ENCODE measurements around the gene PDSS2. TPM values are rescaled to one million over a fixed set of nuclear protein-coding genes. Genes with fewer than 3 reads are reported as not detected.

Gene PDSS2
- total RNA-seq, 2 donors from 2014 or later, result 6.2 to 10.9 TPM

DNA sequence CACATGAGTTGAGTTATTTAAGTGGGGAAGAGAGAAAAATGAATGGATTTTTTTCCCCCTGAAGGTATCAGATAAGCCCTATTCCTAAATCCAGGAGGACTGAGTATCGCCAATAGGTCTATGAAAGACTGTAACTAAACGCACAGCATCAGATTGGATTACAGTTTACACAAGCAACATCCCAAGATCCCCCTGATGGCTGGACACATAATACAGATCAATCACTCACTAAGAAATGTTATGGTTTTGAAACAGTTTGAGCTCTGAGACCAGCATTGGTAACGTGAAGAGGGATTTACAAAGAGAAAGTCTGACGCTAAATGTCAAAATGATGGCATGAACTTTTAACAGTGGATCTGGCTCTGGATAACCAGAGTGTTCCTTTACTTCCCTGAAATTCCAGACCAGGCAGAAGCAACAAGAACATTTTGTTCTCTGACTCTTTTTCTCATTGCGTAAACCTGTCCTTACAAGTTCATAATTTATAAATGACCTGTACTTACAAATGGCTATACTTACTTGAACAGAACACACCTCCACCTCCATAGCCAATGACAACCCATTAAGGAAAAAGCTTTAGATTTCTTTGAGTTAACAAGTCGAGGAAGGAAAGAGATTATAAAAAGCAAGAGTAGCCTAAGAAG is 212.3 kb downstream of the PDSS2 start:
- intact Hi-C loops (cut with DNase I), result no loop called here
- TF ChIP-seq POLR2A (IDR thresholded peaks at IDR 0.05), result no peak
- TF ChIP-seq, protein P1, sequence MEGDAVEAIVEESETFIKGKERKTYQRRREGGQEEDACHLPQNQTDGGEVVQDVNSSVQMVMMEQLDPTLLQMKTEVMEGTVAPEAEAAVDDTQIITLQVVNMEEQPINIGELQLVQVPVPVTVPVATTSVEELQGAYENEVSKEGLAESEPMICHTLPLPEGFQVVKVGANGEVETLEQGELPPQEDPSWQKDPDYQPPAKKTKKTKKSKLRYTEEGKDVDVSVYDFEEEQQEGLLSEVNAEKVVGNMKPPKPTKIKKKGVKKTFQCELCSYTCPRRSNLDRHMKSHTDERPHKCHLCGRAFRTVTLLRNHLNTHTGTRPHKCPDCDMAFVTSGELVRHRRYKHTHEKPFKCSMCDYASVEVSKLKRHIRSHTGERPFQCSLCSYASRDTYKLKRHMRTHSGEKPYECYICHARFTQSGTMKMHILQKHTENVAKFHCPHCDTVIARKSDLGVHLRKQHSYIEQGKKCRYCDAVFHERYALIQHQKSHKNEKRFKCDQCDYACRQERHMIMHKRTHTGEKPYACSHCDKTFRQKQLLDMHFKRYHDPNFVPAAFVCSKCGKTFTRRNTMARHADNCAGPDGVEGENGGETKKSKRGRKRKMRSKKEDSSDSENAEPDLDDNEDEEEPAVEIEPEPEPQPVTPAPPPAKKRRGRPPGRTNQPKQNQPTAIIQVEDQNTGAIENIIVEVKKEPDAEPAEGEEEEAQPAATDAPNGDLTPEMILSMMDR (IDR thresholded peaks at IDR 0.05), result no peak
- Histone ChIP-seq H3K4me1 (no peaks in the 10 kb centered on the region), H3K27ac (no peak overlapping the region), H3K36me3 (replicated peaks in 1 of 2; ENCODE audit: insufficient read depth in 1 of 2, low read depth in 2 of 2) (no peaks in the 10 kb centered on the region), H3K27me3 (no peaks in the 10 kb centered on the region), H3K9me3 (no peaks in the 10 kb centered on the region), H3K4me3 (no peak overlapping the region)
- ATAC-seq (no peak), DNase-seq (no peak)
- WGBS, 2 donors, result 70 to 75% methylated on average over 6 of the region's 6 CpGs

DNA sequence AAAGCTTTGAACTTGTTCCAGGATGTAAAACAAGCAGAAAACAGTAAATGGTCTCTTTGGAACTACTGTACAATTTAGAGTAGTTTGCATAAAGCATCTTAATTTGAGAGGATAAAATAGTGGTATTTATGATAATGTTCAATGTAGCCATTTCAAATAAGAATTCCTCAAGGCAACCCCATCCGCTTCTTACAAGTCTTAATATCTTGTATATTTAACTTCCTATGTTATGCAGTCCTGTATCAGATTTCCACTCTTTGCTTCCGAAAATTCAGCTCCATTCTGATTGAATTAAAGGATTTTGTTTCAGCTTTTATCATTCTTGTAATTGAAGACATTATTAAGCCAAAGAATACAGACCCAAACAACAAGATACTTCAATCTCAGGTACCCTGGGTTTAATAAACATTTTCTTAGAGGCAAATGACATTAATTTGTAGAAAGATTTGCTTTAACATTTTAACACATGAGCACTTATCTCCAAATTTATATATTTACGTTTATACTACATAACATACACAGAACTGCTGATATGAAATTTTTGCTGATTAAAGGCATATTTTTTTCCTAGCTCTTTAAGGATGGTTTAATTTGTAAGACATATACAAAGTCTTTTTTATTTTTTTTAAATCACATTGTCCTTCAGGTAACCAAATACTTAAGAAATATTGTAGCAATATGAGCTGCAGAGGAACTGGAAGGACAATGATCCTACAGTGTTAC is 213.0 kb downstream of the PDSS2 start:
- no peak overlapping the region for H3K4me3 ChIP-seq
- H3K36me3 ChIP-seq (replicated peaks in 1 of 2; ENCODE audit: insufficient read depth in 1 of 2, low read depth in 2 of 2), result no peaks in the 10 kb centered on the region
- no peaks in the 10 kb centered on the region for H3K9me3 ChIP-seq
- WGBS, 2 donors, result 74% methylated on average over 3 of the region's 3 CpGs
- H3K27ac ChIP-seq, result no peak overlapping the region
- TF ChIP-seq, protein P1 (IDR thresholded peaks at IDR 0.05), result no peak
- no peak for TF ChIP-seq POLR2A (IDR thresholded peaks at IDR 0.05)
- no peak for DNase-seq
- ATAC-seq, result no peak
- intact Hi-C loops (cut with DNase I), result no loop called here
- H3K27me3 ChIP-seq, result no peaks in the 10 kb centered on the region
- no peaks in the 10 kb centered on the region for H3K4me1 ChIP-seq

DNA sequence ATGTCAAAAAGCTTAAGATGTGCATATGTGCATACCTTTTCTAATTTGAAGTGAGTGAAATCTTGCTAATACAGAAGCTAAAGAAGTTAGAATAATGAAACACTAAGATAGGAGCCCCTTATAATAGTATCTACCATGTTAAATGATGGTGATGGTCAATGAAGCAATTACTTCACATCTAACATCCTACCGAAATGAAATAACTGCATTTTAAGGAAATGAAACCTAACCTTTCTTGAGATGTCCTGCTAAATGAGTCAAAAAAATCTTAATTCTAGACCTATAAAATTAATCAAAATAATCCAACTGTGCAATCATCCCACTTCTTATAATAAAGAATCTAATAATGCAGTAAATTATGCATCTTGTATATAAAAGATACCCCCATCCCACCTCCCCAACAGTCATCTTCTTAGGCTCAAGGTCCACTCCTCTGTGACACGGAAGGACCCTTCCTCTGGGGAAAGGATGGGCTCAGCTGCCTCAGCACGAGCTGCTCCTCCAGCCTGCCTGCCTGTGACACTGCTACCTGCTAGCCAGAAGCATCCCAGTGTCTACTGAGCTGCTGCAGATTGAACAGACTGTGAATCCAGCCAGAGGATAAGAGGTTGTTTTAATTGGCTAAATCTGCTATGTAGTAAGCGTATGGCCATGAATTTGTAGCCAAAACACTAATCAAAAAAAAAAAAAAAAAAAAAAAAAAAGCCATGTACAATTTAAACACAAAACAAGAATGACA is 214.5 kb downstream of the PDSS2 start:
- Histone ChIP-seq H3K36me3 (replicated peaks in 1 of 2; ENCODE audit: insufficient read depth in 1 of 2, low read depth in 2 of 2) (no peaks in the 10 kb centered on the region), H3K9me3 (no peaks in the 10 kb centered on the region), H3K27me3 (no peaks in the 10 kb centered on the region), H3K4me1 (no peaks in the 10 kb centered on the region), H3K27ac (no peak overlapping the region), H3K4me3 (no peak overlapping the region)
- TF ChIP-seq, protein P1 (IDR thresholded peaks at IDR 0.05), result no peak
- no peak for TF ChIP-seq POLR2A (IDR thresholded peaks at IDR 0.05)
- WGBS, 2 donors, result 88 to 90% methylated on average over 4 of the region's 4 CpGs
- intact Hi-C loops (cut with DNase I), result no loop called here
- no peak for DNase-seq
- ATAC-seq, result no peak

DNA sequence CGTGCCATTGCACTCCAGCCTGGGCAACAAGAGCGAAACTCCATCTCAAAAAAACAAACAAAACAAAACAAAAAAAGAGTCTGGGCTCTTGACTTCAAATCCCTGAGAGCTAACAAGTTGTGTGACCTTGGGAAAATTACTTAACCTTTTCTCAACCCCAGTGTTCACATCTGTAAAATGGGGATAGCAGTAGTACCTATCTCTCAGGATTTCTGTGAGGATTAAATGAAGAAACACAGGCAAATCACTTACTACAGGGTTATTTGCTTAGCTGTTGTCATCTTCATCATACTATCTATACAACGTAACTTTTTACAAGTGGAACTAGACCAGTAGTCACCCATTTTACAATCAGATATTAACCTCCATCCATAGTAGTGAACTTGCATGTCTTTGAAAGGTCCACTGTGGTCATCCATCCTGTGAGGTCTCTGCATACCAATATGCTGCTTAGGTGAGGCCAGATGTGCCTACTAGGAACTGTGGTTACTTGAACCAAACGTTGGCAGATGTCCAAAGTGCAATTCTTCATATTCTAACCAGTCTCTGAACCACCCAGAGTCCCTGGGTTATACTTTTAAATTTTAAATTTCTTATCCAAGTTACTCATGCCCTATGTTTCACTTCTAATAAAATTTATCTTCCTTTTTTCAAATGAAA is 215.2 kb downstream of the PDSS2 start:
- Histone ChIP-seq H3K4me3 (no peak overlapping the region), H3K4me1 (no peaks in the 10 kb centered on the region), H3K9me3 (no peaks in the 10 kb centered on the region), H3K36me3 (replicated peaks in 1 of 2; ENCODE audit: insufficient read depth in 1 of 2, low read depth in 2 of 2) (no peaks in the 10 kb centered on the region), H3K27ac (no peak overlapping the region), H3K27me3 (no peaks in the 10 kb centered on the region)
- DNase-seq (no peak), ATAC-seq (no peak)
- TF ChIP-seq, protein P1 (IDR thresholded peaks at IDR 0.05), result no peak
- TF ChIP-seq POLR2A (IDR thresholded peaks at IDR 0.05), result no peak
- whole genome bisulfite sequencing, 2 donors, result 79 to 82% methylated on average over 4 of the region's 4 CpGs
- intact Hi-C loops (cut with DNase I), result no loop called here

Data from body of pancreas (tissue), 4 donors.